ENCODE data around the gene PRKCA.

DNA sequence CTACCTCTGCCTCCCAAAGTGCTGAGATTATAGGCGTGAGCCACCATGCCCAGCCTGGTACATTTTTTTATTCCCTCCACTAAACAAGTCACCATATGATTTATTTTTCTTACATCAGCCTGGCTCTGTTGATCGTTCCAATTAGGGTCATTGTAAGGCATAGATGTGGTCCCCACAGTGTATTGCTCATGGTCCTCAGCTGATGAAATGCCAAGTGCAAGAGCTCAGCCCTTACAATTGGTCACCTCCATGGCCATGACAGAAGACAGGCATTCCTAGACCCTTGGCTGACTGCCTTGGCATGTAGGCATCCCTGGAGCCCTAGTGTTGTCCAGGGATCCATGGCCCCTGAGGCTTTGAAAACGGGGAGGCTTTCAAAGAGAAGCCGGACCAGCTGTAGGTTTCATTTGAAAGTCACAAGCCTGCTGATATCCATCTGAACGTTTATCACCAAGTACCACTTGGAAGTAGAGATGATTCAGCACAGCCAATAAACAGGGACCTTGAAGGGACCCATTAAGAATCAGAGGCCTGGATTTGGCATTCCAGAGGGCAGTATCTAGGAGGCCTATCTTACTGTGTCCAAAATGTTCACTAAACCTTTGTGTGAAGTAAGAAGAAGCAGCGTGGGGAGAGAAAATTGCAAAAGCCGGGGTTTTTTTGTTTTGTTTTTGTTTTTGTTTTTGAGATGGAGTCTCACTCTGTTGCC lies 20.6 kb upstream of the PRKCA start:
- no peak for TF ChIP-seq POLR2A (IDR thresholded peaks at IDR 0.05; ENCODE audit: low read length)
- TF ChIP-seq GATA1 (IDR thresholded peaks at IDR 0.05; ENCODE audit: low read depth, low read length), result no peak

Measured in erythroblast (primary cell).